GM12874 (cell line): ENCODE data around the gene ZBTB4.

Experiments used
- TF ChIP-seq, protein P1 (sequence below): IDR thresholded peaks from 2 replicates; pipeline ENCODE4 v1.5.1; 2011; ENCODE audit warnings: low read depth, mild to moderate bottlenecking, control low read depth, low read length, moderate library complexity; ENCODE audit not compliant: insufficient read depth

ZBTB4 gene

DNA sequence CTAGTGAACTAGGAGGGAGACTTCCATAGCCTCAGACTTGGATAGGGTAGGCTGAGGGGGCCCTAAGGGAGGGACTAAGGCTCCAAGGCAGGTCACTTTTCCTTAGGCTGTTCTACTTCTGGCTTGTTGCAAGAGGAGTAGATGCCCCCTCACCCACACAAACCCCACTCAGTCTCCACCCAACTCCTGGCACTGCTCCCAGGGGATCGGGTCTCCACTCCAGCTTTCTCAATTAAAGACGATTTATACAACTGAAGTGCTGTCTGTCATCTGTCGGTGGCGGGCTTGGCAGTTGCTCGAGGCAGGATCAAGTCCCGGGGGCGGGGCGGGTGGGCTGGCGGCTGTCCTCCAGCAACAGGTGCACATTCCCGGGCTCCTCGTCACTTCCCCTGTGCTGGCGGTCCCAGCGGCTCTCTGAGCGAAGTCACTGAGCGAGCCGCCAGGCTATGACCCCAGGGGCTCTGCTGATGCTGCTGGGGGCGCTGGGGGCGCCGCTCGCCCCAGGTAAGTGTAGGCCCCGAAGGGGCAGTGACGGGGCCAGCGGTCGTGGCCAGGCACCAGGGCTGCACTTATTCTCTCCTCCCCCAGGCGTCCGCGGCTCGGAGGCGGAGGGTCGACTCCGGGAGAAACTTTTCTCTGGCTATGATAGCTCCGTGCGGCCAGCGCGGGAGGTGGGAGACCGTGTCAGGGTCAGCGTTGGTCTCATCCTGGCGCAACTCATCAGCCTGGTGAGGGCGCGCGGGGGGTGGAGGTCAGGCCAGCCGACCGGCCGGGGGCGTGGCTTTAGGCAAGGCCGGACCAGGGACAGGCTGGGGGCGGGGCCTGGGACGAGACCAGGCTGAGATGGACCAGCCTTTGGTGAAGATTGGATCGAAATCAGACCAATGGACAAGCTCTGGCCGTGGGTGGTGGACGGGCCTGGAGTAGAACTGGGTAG lies 34.5 kb downstream of the ZBTB4 start, which contains the start of gene CHRNB1:
Gene CHRNB1 (plus strand): TSS at position 380 of the 937 bp plus-strand sequence. CDS start 67 bp downstream, at position 447.
- TF ChIP-seq, protein P1, sequence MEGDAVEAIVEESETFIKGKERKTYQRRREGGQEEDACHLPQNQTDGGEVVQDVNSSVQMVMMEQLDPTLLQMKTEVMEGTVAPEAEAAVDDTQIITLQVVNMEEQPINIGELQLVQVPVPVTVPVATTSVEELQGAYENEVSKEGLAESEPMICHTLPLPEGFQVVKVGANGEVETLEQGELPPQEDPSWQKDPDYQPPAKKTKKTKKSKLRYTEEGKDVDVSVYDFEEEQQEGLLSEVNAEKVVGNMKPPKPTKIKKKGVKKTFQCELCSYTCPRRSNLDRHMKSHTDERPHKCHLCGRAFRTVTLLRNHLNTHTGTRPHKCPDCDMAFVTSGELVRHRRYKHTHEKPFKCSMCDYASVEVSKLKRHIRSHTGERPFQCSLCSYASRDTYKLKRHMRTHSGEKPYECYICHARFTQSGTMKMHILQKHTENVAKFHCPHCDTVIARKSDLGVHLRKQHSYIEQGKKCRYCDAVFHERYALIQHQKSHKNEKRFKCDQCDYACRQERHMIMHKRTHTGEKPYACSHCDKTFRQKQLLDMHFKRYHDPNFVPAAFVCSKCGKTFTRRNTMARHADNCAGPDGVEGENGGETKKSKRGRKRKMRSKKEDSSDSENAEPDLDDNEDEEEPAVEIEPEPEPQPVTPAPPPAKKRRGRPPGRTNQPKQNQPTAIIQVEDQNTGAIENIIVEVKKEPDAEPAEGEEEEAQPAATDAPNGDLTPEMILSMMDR = no peak

DNA sequence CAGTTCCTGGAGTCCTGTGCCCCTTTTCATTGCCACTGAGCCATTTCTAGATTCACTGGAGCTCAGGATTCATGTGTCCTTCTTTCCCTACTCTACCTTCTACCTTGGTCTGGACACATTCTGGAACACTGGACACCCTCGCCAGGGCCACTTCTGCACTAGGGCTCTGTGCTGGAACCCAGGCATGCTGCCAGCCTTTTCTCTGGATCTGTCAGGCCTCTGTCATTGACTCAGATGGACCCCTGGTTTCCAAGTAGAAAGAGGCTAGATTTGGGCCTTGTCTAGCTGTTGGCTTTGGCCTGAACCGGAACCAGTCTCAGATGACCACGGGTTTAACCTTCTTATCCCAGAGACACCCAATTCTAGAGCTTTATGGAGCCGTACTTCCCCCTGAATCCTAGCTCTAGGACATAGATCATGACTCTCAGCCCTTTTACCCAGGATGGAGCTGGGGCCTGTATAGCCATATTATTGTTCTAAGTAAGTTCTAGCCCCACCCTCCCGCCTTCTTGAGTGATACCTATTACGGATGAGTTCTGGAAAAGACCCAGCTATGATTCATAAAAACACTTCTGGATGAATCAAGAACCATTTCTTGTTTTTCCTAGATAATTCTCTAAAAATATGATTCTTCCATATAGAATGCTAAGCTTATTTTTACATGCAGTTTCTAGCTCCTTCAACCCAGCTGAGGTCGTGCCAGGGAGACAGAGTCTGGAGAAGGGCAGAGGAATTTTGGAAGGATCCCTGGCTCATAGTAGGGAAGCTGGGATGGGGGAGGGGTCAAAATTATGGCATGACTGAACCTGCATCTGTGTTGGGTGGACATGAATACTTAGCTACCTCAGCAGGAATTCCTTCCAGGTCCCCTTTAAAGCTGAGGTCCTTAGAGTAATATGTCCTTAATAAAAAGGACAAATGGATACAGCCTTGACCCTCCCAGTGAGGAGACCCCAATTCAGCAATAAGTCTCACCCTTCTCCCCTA lies 35.6 kb downstream of the ZBTB4 start:
- TF ChIP-seq, protein P1 = no peak

DNA sequence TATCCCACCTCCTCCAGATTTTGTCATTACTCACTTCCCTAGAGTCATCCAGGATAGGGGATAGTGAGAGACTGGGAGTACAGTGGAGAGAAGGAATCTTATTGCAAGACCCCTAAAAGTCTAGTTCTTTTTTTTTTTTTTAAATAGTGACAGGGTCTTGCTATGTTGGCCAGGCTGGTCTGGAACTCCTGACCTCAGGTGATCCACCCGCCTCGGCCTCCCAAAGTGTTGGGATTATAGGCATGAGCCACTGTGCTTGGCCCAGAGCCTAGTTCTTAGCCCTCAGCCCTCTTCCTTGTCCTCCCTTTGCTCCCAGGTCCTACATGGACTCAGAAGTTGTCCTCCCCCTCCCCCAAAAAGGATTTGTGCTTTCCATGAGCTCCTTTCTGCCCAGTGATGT lies 37.3 kb downstream of the ZBTB4 start:
- TF ChIP-seq, protein P1 = no peak

DNA sequence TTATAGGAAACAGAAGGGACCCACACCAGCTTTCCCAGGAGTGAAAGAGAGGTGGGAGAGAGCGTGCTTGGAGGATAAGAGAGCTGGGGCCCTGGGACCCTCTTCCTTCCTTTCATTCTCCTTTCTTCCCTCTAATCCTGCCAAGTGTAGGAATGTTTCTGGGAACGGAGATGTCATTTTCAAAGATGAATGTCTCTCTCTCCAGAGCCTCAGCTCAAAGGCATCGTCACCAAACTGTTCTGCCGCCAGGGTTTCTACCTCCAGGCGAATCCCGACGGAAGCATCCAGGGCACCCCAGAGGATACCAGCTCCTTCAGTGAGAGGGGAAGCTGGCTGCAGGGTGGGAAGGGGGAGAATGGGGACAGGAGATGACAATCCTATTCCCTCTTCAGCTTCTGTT lies 38.2 kb downstream of the ZBTB4 start:
- TF ChIP-seq, protein P1 = no peak

DNA sequence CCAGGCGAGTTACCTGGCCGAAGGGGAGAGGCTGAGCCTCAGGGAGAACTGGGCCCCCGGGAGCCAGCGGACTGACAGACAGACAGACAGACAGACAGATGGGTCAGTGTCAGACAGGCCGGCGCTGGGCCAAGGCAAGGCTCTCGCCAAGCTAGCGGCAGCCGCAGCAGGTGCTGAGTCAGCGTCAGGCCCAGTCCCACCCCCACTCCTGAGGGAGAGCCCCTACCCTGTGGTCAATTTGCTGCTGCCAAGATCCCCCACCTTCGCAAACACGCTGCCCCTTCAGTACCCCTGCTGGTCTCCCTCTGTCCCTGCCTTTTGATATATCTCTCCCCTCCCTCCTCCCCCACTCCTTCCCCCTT lies 38.6 kb downstream of the ZBTB4 start:
- TF ChIP-seq, protein P1 = peak; percentile 11; the same call in 1 of the 2 replicates

DNA sequence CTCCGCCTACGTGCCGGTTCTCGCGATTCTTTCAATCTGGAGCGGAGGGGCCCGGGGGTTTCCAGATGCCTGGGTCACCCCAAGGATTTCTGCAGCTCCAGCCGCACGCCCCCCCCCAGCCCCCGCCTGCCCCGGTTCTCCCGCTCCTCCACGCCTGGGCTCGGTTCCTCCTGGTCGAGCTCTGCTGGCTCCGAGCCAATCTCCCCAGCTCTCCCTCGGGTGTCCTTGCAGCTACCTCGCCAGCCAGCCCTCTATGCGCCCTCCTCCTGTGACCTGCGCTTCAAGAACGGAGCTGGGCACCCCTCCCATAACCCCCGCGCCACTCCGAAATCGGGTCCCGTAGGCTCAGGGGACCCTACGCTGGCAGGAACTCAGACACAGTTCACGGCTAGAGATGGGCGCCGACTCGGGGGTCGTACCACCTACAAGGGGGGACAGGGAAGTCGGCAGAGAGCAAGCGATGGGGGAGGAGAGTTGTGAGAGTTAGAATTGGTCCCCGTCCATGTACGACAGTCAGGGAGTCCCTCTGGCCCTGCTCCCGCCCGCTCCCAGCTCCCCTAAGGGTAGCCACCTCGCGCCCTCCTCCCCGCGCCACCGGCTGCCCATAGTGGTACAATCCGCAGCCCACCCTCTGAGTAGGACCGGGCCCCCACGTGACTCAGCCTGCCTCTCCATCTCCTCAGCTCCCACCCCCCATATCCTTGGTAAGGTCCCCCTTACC lies 39.2 kb downstream of the ZBTB4 start:
- TF ChIP-seq, protein P1 = no peak
